Inferior parietal cortex (tissue), 1 donor: ENCODE measurements around the gene SHISA5.
"Not testable (repeated sequence)": the region's sequence is repeated elsewhere in the genome, so short reads cannot be mapped to it uniquely, and the experiment has no call there.

Source experiments
- DNase-seq: peaks from one replicate; pipeline ENCODE4 v3.0.0-alpha.2; 2016; ENCODE audit errors: extremely low spot score

Gene SHISA5

DNA sequence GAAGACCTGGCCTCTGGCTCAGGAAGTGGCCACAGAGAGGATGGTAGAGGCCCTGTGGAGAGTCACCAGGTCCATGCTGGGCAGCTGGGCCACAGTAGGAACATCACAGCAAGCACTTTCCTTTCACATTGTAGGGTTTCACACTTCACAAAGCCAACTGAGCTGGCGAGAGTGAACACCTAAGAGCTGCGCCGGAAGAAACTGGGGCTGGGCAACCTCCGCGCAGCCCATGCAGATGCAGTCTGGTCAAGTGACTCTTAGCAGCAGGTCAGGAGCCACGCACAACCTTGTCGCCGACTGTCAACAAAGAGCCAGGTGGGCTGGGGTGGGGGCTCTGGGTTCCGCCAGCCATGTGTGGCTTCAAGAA, 15.3 kb upstream of the SHISA5 start:
- no peak for DNase-seq

DNA sequence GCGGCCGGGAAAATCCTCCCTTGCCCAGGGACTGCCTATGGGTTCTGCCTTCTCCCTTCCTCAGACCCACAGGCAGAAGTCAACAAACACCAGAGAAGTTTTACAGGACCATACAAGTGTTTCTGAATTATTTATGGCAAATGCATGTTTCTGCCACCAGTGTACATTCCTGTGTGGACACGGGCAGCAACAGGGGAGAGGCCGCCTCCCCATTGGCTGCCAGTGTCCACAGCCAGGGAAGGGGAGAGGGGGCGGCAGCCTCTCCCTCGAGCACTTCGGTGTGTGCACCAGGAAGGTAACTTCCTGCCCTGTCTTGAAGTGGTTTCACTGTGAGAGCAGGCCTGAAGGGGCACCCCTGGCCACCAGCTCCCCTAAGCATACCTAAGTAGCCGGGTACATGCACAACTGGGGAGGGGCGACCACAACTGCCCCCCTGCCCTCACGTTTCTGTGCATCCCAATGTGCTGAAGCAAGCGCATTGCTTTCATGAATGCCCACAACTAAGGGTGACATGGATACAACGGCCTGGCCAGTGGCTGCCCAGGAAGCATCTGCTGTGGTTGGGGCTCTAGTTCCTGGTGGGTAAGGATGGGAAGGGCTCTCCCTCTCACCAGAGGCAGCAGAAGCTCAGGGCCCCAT, 14.8 kb upstream of the SHISA5 start:
- DNase-seq, result no peak

DNA sequence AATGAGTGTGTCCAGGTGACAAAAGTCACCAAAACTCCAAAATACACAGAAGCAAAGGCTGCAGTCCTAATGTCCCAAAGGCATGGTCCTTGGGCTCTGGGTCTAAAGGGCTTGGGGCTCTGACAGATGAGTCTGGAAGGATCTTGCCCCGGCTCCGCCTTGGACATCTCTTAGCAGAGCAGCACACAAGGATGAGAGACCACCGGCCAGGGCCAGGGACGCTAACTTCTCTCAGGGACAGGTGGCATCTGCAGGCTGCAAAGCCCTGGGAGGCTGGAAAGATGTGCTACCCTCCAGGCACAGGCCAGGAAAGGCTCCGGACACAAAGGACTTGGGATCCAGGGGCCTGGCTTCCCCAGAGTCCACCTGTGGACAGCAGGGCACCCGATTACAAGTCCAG, 14.1 kb upstream of the SHISA5 start:
- no peak for DNase-seq

DNA sequence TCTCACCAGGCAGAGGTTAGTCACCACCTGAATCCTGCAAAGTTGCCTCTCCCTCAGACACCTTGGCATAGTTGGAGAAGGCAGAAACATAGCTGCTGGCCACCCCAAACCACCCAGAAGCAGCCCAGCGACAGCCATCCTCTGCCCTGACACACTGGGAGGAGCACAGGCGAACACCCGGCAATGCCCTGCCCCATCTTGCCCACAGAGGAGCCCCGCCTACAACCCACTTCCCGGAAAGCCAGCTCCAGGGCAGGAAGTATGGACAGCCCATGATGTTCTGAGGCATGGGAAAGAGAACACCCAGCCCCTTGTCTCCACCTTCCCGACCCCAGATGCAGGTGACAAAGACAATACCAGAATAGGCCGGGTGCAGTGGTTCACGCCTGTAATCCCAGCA, 12.6 kb upstream of the SHISA5 start:
- no peak for DNase-seq

DNA sequence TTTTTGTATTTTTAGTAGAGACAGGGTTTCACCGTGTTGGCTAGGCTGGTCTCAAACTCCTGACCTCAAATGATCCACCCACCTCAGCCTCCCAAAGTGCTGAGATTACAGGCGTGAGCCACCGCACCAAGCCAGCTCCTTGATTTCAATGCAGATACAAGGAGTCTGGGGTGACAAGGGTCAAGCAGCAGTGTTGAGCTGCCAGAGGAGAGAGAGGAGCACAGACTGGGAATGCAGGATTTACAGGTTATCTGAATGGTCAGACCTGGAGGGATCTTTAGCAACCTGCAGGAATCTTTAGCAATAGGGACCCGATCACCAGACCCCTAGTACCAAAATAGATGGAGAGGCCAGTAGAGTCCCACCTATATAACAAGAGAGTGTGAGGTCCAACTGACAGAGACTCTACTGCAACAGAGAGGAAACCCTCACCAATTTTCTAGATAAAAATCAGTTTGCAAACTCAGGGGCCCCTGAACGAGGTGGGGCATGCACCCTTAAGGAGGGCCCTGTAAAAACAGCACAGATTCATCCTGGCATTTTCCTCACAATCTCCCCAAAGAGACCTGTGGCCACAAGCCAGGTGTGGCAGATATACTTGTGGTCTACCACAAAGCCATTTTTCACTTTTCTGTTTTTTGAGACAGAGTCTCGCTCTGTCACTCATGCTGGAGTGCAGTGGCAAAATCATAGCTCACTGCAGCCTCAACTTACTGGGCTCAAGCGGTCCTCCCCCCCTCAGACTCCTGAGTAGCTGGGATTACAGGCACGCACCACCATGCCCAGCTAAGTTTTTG, 10.7 kb upstream of the SHISA5 start:
- no peak for DNase-seq

DNA sequence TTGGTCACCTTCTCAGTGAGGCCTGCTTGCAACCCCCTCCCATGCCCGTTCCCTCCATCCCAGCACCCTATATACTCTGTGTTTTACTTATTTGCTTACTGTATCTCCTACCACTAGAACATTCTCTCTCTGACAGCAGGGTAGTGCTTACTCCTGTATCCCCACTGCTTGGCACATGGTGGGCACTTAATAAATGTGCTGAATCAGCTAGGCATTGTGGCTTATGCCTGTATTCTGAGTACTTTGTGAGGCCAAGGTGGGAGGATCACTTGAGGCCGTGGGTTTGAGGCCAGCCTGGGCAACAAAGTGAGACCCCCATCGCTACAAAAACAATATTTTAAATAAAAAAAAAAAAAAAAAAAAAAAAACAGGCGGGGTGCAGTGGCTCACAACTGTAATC, 7.6 kb upstream of the SHISA5 start:
- DNase-seq, result no peak

DNA sequence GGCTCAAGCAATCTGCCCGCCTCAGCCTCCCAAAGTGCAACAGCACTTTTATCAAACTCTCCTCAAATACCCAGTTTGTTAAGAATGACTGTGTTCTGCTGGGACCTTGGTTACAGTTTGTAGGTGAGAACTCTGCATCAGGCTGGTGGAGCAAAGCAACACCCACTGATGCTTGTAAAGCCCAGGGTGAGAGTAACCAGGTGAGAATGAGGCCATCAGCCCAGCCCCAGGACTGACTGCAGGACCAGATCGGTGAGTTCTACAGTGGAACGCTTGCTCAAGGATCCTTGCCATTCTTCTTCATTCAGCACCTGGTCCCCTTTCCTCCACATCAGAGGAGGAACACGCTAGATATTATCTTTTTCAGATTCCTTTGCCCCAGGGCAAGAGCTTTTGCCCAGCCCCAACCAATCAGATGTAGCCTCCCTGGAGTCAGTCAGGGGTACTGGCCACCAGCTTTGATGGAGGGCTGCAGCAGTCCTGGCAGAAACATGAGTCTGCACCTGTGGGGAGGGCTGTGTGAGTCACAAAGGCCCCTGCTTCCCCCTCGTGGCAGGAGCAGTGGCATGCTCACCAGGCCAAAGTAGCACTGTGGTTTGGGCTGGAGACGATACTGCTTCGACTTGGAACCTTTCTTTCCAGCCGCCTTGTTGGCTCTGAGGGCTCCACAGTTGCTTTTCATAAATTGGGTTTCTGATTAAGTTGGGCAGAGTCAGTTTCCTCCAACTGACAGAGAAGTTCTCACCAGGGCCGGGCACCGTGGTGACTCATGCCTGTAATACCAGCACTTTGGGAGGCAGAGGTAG, 3.5 kb upstream of the SHISA5 start:
- no peak for DNase-seq

DNA sequence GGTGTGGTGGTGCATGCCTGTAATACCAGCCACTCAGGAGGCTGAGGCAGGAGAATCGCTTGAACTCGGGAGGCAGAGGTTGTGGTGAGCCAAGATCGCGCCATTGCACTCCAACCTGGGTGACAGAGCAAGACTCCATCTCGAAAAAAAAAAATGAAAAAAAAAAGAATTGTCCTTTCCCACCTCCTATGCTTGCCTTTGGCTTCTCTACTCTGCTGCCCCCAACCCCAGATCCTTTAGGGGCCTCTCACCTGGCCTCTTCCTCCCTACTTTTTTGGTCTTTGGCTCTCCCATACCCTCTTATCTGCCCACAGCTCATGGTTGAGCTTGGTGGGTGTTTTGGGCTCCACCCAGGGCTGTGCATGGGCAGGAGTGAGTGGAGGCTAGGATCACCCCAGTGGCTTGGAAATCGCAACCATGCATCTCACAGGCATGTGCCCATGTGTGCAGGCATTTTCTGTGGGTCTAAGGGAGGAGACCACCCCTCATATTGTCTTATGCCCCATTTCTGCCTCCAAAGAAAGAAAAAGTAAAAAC, 2.1 kb upstream of the SHISA5 start:
- no peak for DNase-seq

DNA sequence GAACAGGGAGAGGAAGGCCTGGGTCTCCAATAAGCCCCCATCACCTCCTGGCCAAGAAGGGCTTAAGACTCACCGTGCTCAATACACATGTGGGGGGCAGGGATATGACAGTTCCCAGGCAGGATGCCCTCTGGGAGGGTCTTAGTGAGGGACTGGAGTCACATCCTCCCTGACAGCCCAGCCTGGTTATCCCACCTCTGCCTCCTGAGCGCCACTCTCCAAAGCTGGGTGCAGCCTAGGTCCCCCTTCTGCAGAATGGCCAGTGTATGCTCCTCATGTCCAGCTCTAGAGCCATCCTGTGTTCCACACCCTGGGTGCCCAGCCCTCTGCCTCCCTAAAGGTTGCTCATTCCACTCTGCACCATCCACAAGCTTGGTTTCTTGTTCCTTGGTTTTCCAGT, 1.2 kb upstream of the SHISA5 start:
- DNase-seq, result no peak

DNA sequence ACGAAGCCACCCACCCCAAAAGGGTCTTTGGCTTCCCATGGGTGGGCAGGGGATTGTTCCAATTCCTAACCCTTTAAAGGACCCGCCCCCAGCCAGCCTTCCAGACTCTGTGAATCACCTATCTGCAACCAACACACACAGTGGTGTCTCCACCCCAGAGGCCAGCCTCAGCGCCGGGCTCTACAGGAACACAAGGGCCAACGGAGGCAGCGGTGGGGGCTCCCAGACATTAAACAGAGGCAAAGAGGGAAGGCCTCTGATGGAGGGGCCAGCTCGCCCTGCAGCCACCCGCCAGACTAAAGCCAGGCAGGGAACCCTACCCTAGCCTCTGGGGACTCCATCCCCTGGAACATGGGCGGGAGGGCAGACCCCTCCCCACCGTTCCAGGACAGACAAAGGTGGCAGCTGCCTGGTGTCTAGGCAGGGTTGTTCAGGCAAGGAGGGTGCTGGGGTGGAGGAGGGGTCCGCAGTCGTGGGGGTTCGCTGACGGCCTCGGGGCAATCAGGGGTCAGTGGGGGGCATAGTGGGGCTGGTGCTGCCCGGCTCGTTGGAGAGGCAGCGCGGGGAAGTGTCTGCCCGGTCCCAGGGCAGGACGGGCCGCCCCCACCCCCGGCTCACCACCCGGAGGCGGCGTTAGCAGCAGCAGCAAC, 448 bp downstream of the SHISA5 start:
- DNase-seq, result no peak

DNA sequence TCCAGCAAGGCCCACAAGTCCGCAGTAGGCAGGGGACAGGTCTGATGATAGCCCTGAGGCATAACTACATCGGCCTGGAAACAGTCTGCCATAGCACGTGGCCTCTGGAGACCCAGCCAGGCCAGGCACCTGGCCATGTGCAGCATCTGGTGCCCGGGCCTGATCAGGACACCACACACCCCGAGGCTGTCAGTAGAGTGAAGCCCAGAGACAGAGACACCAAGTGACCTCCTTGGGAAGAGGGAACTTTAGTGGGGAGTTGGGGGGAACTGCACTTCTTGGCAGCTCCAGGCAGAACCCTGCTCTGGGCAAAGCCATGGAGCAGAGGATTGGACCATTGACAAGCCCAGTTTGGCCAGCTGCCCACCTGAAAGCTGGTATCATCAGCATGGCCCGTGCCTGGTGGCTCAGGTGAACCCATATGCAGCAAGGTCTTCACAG, 1.2 kb downstream of the SHISA5 start:
- DNase-seq, result no peak

DNA sequence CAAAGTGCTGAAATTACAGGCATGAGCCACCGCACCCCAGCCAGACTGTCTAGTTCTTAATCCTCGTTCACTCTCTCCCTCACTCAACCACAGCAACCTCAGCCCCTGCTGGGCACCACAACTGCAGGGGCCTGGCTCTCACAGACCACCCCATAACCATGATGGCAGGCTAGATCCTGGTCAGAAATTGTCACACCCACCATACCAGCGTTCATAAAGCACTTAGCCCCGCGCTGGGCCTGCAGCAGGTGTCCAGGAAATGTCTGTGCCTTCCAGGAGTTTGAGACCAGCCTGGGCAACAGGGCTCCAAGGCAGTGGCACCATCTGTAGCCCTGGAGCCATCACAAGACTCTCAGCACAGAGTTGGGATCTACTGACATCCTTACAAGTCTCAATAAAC, 1.9 kb downstream of the SHISA5 start:
- DNase-seq, result no peak

DNA sequence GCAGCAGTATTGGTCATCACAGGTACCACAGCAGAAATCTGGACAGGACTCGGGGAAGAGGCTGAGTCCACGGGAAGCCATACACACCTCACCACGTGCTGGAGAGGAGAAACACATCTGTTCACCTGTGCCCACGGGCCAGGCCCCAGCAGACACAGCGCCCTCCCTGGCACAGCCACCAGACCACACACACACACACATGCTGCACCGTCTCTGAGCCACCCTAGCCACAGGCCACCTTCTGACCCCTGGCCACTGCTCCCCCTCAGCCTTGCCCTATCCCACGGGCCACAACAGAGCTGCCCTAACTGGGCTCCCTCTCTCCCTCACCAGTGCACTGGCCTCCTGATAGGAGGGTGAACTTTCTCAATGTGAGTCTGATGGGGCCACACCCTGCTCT, 2.8 kb downstream of the SHISA5 start:
- DNase-seq, result no peak

DNA sequence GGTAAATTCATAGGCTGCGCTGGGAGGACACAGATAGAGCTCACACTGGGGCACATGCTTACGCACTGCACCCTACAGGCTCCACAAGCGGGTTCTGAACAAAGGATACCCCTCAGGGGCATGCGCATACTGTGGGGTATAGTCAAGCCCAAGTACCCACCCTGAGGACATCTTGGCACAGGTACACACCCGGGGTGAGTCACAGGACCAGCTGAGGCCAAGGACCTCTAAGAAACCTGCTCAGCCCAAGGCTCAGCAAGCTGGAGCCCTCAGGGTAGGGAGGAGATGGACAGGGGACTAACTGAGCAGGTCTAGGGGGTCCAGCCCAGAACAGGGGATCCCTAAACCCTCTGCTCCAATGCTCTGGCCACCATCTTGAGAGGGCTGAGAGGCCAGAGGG, 3.3 kb downstream of the SHISA5 start:
- no peak for DNase-seq

DNA sequence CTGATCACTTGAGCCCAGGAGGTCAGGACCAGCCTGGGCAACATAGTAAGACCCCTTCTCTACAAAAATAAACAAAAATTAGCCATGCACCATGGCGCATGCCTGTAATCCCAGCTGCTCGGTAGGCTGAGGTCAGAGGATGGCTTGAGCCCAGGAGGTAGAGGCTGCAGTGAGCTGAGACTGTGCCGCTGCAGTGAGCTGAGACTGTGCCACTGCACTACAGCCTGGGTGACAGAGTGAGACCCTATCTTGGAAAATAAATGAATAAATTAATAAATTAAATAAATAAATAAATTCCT, 10.8 kb downstream of the SHISA5 start:
- DNase-seq, result no peak

DNA sequence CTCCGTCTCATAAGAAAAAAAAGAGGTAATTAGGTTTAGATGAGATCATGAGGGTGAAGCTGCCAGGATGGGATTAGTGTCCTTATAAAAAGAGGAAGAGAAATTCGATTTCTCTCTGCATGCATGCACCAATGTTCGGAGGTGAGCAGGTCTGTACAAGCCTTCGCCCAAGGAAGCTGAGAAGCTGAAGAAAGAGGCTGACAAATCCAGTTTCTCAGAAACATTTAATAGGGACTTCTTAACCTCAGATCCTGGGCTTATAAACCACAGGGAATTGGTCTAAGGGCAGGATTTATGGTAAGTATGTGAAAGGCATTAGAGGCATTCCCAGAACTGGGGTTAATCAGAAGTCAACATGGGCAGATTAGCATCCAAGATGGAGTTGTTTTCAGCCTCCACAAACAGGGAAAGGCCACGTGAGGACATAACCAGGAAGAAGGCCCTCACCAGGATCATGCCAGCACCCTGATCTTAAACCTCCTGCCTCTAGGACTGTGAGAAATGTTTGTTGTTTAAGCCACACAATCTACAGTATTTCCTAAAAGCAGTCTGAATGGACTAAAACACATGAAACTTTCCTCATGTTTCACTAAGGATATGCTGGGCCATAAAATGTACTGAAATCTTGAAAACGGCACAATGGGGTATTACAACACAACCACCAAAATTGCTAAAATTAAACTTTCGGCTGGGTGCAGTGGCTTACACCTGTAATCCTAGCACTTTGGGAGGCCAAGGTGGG, 11.3 kb downstream of the SHISA5 start:
- no peak for DNase-seq

DNA sequence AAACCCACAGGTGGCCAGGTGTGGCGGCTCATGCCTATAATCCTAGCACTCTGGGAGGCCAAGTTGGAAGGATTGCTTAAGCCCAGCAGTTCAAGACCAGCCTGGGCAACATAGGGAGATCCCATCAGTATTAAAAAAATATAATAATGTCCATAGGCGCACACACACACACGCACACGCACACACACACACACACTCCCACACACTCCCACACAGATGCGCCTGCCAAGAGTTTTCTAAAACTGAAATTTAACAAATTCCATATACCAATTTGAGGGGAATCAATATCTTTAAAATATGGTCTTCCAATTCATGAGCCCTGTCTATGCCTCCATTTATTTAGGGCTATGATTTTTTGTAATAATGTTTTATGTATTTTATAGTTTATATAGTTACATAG, 17.0 kb downstream of the SHISA5 start:
- DNase-seq, result no peak

DNA sequence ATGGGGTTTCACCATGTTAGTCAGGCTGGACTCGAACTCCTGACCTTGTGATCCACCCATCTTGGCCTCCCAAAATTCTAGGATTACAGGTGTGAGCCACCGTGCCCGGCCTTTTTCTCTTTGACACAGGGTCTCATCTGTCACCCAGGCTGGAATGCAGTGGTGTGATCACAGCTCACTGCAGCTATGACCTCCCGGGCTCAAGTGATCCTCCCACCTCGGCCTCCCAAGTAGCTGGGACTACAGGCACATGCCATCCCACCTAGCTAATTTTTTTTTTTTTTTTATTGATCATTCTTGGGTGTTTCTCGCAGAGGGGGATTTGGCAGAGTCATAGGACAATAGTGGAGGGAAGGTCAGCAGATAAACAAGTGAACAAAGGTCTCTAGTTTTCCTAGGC, 21.2 kb downstream of the SHISA5 start:
- DNase-seq, result not testable (repeated sequence)

DNA sequence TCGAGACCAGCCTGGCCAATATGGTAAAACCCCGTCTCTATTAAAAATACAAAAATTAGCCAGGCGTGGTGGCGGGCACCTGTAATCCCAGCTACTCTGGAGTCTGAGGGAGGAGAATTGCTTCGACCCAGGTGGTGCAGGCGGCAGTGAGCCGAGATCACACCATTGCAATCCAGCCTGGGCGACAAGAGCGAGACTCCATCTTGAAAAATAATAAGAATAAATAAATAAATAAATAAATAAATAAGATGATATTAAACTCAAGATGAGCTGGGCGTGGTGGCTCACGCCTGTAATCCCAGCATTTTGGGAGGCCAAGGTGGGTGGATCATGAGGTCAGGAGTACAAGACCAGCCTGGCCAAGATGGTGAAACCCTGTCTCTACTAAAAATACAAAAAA, 23.1 kb downstream of the SHISA5 start:
- DNase-seq, result not testable (repeated sequence)

DNA sequence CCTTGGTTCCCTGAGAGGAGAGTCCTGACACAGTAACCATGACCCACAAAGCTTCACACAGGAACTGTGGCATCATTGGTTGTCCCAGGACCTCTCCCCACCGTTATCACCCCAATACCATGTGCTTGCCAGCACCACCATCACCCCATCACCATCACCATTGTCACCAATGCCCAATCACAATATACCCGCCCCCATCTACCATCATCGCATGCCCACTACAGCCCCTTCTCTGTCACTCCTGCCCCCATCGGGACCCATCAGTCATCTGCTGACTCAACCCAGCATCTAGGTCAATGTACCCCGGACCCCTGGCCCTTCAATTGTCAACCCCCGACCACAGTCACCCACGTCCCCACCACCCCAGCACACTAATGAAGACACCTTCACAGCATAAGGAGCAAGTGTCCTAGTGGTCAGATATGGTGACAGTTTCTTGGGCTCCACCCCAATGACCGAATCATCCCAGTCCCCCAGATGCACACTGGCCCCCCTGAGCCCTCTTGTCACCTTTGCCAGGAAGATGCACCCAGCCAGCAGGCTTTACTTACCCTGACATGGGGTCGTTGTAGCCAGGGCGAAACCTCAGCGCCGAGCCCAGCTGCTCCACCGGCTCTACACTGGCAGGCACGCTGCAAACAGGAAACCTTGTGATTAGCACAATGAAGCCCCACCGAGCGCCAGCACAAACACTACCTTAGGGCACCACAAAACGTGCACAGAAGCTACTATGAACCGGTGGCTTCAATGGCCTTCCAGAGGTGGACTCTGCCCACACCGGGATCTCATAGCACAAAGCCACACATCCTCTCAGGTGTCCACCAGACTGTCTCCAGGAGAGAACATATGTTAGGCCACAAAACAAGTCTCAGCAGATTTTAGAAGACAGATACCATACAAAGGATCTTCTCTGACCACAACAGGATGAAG, 25.1 kb downstream of the SHISA5 start:
- DNase-seq, result no peak
